Left cardiac atrium (tissue), 4 donors: ENCODE results near the gene PPIE. TPM values are rescaled to one million over a fixed set of nuclear protein-coding genes. Genes with fewer than 3 reads are reported as not detected.
"Not testable (repeated sequence)": the region's sequence is repeated elsewhere in the genome, so short reads cannot be mapped to it uniquely, and the experiment has no call there.

Experiments used
- ATAC-seq, 2 donors: fragments of 200-7000 bp; cut with Tn5 transposase; one replicate each; pipeline ENCODE4 v1.9.1; 2020; ENCODE audit warnings: mild to moderate bottlenecking in 2 of 2, moderate library complexity in 2 of 2
- DNase-seq: peaks from one replicate; pipeline ENCODE4 v3.0.0-alpha.2; 2020
- intact Hi-C, 2 donors: fragments of 100-400 bp; cut with DNase I; formaldehyde crosslinking; loops; one replicate each; pipeline versions ENCODE4 v1.14.1 to v1.15.1; 2022 to 2023
- total RNA-seq, 2 donors: library from RNA; stranded (reverse); fragmentation: NEBNext Ultra II Directional; extraction: Animal tissue kit (Norgen Biotek cat#: 25700); gene quantifications; one replicate each; pipeline ENCODE4 v1.2.1, GENCODE V29; 2021
- donor health status: DM: no; HTN: yes; CAD: no.
- donor health status: DM: no; HTN: yes; CAD: no; lungs with severe emphysema.
- donor health status: DM: yes; HTN: yes; CAD: no.
- donor health status: Dilated cardiomyopathy.

Gene PPIE
- total RNA-seq, 2 donors from 2014 or later = 26.4 to 30.8 TPM

DNA sequence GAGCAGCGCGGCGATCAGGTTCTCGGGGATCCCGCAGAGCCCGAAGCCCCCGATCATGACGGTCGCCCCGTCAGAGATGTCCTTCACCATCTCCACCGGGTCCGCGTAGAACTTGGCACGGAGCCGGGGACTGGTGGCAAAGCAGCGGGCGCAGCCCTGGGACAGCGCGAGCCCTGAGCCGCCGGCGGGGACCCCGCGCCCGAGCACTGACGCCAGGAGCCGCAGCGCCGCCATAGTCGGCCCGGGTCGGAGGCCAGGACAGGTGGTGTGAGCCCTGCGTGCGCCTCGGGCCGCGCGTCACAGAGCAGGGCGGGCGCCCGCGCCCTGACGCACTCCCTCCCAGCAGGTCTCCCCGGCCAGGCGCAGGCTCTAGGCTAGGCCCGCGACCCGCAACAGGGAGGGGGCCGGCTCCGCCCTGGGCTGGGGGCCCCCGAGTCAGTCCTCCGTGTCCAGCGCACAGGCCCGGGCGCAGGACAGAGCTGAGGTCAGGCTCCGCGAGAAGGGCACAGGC lies 32.4 kb downstream of the PPIE start, which contains the start of gene OXCT2:
TSS of gene OXCT2 (minus strand) at position 327 of the 511 bp plus-strand sequence. CDS start at position 234, 93 bp downstream.
- DNase-seq, intact Hi-C loops: not testable (repeated sequence)
- ATAC-seq = peak; percentile 48 to 63

DNA sequence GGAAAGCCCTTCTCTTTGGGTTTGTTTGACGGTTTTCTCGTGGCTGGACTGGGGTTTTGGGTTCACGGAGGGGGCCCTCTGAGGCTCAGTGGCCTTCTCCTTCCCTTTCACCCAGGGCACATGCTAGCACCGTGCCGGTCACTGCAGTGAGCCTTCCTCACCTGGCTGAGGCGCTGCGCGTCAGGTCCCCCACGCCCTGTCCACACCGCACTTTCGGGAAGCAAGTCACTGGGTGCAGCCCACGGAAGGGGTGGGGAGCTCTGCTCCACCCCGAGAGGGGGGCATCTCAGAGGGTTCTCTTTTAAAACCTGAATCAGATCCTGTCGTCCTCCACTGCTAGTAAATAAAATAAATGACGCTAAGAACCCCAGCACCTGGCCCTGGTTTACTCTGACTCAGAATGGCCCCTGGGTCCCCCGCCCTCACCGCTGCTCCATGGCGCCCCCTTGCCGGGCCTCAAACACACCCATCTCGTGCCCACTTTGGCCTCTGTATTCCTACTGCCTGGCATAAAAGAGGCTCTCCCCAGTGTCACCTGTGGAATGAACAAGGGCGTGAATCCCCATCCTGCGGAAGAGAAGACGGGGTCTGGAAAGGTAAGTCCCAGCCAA lies 34.8 kb downstream of the PPIE start:
- not testable (repeated sequence) for ATAC-seq

GRCh38 chr1:39775141-39775540 lies 36.5 kb downstream of the PPIE start:
- ATAC-seq, intact Hi-C loops, DNase-seq: not testable (repeated sequence)

More for the DNA sequence above, 34.8 kb downstream of the PPIE start:
- intact Hi-C loops, DNase-seq: not testable (repeated sequence)

- DNase-seq, intact Hi-C loops, ATAC-seq: not testable (repeated sequence)
Measured at GRCh38 chr1:39775676-39776399, 37.2 kb downstream of the PPIE start.

DNA sequence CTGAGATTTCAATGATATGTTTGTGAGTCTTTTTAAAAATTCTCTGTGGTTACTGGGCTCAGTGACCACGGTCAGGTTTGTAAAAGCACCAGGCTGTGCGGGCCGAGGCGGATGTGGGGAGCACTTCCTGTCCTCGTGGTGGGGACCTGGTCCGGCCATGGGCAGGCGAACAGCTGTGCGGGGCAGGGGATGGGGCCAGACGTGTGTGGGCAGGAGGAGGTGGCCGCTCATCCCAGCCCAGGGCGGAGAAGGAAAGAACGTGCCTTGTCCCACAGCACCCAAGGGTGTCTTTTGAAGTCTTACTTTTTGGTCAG lies 37.7 kb downstream of the PPIE start:
- intact Hi-C loops = no loop called here
- DNase-seq (no peak), ATAC-seq (no peak)

GRCh38 chr1:39776886-39777285 lies 38.2 kb downstream of the PPIE start:
- ATAC-seq = no peak
- DNase-seq = no peak
- intact Hi-C loops = no loop called here

- ATAC-seq = no peak
- no peak for DNase-seq
- intact Hi-C loops = no loop called here
Measured at GRCh38 chr1:39777306-39777705, 38.6 kb downstream of the PPIE start.

- ATAC-seq, intact Hi-C loops, DNase-seq: not testable (repeated sequence)
Measured at GRCh38 chr1:39777896-39778295, 39.2 kb downstream of the PPIE start.

DNA sequence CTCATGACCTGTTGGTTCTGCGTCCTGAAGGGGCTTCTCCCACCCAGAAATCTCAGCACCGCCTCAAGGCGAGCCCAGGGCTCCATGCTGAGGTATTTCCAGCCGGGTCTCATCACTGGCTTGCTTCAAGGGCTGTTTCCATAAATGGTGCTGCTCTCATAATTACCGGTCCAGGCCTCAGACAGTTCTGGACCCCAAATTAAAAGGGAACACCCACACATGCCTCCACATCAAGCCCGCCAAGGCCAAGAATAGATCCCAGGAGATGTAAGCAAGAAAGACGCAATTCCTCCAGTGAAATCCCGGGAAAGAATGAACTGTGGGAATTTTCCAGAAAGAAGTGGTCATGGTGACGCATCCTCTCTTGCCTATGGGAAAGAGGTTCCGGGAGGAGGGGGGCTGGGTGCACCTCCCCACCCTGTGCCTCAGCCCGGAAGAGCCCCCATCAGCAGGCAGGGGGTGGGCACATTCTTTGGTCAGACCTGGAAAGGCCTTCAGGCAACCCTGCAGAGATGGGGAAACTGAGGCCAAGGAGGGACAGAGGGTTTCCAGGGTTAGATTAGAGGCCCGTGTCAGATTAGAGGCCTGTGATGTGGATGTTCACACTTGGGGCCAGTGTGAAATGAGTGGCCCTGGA lies 39.9 kb downstream of the PPIE start:
- ATAC-seq = peak in 1 of 2 donors; percentile 29
- DNase-seq, intact Hi-C loops: not testable (repeated sequence)

DNA sequence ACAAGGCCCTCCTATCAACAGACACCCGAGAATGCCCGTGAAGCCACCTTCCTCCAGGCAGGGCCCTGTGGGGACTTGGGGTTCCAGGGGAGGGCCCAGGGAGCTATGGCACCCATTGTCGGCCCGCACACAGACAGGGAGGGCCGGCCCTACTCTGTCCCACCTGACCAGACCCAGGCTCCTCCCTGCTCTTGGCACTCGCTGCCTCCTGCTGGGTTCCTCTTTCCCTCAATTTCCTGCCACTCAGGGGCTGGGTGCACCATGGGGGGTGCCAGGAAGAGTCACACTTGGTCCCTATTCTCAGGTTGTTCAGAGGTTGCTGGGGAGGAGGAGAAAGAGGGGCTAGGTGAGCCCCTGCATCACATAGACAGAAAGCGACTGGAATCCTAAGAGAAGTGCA lies 40.5 kb downstream of the PPIE start:
- intact Hi-C loops = no loop called here
- DNase-seq = no peak
- no peak for ATAC-seq

GRCh38 chr1:39779821-39780220 lies 41.1 kb downstream of the PPIE start:
- DNase-seq (no peak), ATAC-seq (no peak)
- intact Hi-C loops = no loop called here

DNA sequence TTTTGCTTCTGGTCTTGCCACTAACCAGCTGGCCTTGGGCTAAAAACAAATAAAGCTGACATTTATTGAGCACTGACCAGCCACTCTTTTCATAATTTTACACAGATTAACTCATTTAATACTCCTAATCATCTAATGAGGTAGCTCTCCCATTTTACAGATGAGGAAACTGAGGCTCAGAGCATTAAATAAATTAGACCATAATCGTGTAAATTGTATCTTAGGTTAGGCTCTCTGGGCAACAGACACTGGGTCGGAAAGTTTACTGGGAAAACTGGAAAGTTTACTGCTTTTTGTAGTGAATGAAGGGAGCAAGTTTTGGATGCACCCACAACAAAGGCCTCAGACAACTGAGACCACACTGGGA lies 42.6 kb downstream of the PPIE start:
- ATAC-seq (no peak), DNase-seq (no peak)
- intact Hi-C loops = no loop called here

GRCh38 chr1:39782103-39782502 lies 43.4 kb downstream of the PPIE start:
- DNase-seq (no peak), ATAC-seq (no peak)
- intact Hi-C loops = no loop called here

- ATAC-seq, intact Hi-C loops, DNase-seq: not testable (repeated sequence)
Measured at GRCh38 chr1:39782685-39783084, 44.0 kb downstream of the PPIE start.

GRCh38 chr1:39786303-39787107 lies 47.8 kb downstream of the PPIE start:
- intact Hi-C loops, DNase-seq: not testable (repeated sequence)
- peak; percentile 30 to 36 for ATAC-seq

GRCh38 chr1:39787108-39787375 lies 48.4 kb downstream of the PPIE start:
- DNase-seq, ATAC-seq, intact Hi-C loops: not testable (repeated sequence)

DNA sequence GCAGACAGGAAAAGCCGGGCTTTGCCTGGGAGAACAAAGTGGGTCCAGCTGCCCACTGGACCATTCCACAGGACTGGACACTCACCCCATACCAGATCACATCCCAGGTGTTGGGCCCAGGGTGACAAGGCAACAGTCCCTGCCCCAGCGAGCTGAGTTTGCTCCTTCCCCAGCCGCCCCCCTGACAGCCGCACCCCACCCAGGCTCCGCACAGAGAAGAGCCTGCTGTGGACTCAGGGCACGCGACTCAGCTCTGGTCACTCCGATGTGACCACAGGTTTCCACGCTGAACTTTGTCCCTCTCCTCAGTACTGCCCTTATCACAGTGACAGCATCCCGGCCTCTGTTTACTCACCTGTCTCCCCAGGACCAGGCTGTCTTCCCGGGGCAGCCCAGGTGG lies 48.8 kb downstream of the PPIE start:
- DNase-seq = no peak
- no peak for ATAC-seq
- intact Hi-C loops = no loop called here

GRCh38 chr1:39787964-39788363 lies 49.3 kb downstream of the PPIE start:
- DNase-seq, ATAC-seq, intact Hi-C loops: not testable (repeated sequence)

GRCh38 chr1:39788426-39788757 lies 49.7 kb downstream of the PPIE start:
- peak; percentile 6 to 7 for ATAC-seq
- no peak for DNase-seq
- intact Hi-C loops = no loop called here
